DMS 273 treated with DMSO at 0.1 percent for 48 hours (cell line): ENCODE results near the gene XKR3.
"Not testable (repeated sequence)": the region's sequence is repeated elsewhere in the genome, so short reads cannot be mapped to it uniquely, and the experiment has no call there.

Experiments used
- DNase-seq: peaks from one replicate; lab custom pipeline; 2025; lab: John Stamatoyannopoulos, UW

The XKR3 gene

GRCh38 chr22:16747266-16748159, 77.7 kb downstream of the XKR3 start:
- DNase-seq = not testable (repeated sequence)

- DNase-seq = not testable (repeated sequence)
These were observed 90.9 kb downstream of the XKR3 start for GRCh38 chr22:16734271-16734670.
